Stimulated activated CD4-positive, alpha-beta T cell treated with anti-CD3 and anti-CD28 coated beads, Interleukin-2, amount 100 ng/mL, for 24 hours (primary cell): ENCODE measurements around the gene ADRA2B.

Experiments
- DNase-seq, 2 donors: peaks; one replicate each; pipeline ENCODE4 v3.0.0-alpha.2; 2020

The ADRA2B gene

DNA sequence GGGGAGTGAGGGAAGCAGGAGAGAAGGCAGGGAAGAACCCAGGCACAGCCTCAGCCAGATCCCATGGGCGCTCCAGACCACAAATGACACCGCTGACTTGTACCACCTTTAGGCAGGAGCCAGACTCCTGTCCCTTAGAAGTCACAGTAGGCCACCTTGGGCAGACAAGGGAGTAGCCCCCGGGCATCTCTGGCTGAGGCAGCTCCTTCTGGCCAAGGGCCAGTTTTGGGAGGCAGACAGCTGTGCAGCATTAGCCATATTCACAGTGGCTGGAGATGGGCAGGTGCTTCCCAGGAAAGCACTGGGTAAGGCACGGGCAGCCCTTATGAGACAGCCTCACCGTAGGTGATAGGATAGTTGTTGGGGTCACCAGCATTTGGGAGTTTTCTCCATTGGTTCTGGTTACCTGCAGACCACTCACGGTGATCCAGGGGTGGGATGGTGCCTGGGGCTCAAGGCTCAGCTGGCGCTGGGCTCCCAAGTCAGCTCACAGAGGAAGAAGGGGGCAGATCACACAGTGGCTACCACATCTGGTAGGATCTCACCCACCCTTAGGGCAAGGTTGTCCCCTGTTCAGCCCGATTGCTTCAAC lies 19.9 kb upstream of the ADRA2B start:
- no peak for DNase-seq

- no peak for DNase-seq
Measured at GRCh38 chr2:96135621-96136020, 19.2 kb upstream of the ADRA2B start.

GRCh38 chr2:96135171-96135570 lies 18.8 kb upstream of the ADRA2B start:
- no peak for DNase-seq

DNA sequence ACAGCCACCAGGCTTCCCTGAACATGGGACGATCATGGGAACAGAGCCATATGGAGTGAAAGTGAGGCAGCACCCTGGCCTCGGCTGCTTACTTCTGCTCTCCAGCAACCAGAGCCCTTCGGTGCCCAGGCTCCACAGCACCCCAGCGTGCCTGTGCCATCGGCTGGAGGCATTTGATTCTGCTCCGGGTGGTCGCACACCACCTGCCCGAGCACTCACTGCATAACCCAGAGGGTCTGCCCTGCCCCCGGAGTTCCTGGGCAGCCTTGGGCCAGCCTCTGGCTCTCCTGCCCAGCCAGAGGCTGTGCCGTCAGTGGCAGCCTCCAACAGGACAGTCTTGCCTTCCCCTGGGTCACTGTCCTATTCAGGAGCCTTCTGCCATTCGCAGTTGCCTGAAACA lies 18.1 kb upstream of the ADRA2B start:
- no peak for DNase-seq

- no peak for DNase-seq
Measured at GRCh38 chr2:96131813-96132745, 15.7 kb upstream of the ADRA2B start.

DNA sequence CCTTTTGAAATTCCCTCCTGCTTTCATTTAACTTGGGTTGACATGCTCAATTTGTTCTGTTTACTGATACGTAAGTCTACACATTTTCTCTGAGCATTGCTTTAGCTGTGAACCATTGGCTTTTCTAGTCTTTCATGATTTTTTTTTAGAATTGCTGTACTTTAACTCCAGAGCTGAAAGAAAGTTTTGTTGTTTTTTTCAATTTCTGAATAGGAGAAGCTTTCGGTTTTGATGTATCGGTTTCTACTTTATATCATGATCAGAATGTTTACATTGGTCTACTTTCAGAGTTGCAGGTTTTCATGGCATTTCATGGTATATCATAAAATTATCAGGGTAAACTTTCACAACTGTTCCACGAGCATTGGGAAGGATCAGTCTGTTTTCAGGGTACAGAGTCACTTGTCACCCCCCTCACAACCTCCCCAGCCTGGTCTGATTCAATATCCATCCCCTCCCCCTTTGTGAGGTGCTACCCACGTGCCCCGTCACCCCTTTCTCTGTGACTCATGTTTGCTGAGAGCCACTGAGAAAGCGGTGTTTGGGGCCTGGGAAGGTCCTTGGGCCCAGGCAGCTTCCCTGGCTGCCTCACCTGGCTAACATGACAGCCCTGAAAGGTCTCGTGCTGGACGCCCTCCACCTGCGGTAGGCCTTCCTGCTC lies 14.9 kb upstream of the ADRA2B start:
- DNase-seq = peak in 1 of 2 donors; percentile 49

GRCh38 chr2:96130483-96130882 lies 14.1 kb upstream of the ADRA2B start:
- DNase-seq = no peak

- no peak for DNase-seq
Measured at GRCh38 chr2:96129528-96130120, 13.3 kb upstream of the ADRA2B start.

DNA sequence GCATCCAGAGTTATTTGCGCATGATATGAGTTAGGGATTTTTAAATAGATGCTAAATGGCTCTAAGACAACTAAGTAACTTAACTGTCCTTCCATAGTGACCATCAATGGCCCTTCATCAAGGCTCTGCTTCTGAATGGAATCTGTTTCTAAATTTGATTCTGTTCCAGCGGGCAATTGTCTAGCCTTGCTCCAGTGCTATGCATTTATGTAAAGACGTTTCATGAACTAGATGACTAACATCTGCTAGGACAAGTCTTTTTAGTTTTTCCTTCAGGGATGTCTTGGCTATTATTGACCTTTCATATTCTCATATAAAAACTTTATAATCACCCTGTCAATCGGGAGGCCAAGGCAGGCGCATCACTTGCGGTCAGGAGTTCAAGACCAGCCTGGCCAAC lies 12.1 kb upstream of the ADRA2B start:
- DNase-seq = no peak

GRCh38 chr2:96124406-96125265 lies 8.3 kb upstream of the ADRA2B start:
- DNase-seq = no peak

GRCh38 chr2:96123936-96124335 lies 7.6 kb upstream of the ADRA2B start:
- DNase-seq = no peak

DNA sequence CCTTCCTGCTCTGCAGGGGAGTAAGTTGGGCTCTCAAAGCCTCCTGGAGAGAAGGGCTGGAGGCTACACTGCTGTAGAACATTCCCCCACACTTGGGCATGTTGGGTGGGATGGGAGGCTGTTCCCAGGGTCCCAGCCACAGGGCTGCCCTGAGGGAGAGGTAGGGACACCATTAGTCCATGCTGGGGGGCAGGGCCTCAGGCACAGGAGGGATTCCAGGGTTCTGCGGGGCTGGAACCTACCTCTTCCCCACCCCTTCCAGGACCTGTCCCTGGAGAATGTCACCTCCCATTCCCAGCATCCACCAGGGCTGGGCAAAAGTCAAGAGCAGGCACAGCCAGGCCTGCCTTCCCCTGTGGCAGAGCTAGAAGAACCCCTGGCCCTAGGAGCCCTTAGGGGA lies 6.9 kb upstream of the ADRA2B start:
- DNase-seq = no peak

DNA sequence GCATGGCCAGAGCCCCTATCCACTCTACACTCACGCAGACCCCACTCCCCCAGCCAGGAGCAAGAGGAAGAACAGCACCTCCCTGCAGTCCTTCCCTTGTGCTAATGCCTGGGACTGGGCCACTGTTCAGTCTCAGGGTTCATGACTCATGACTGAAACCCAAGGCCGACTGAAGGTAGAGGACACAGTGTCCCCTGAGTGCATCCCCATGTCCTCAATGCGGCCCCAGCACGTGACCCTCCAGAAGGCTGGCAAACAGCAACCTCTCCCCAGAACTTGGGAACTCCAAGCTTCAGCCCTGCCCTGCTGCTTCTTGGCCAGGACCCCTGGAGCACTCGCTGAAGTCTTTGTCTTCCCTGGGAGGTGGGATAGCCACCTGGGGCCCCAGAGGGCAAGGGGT lies 6.0 kb upstream of the ADRA2B start:
- no peak for DNase-seq

DNA sequence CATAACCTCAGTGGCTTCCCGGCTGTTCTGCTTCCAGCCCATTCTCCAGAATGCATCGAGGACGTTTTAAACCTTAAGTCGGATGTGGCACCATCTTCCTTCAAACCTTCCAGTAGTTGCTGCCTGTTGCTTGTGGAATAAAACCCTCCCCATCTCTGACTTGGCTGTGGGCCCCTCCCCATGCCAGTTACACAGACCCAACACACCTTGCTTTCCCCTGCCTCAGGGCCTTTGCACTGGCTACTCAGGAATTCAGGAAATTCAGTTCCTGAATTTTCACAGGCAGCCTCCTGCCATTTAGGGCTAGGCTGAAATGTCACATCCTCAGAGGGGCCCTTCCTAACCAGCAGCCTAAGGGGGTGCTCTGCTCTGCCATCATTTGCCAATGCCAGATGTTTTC lies 5.0 kb upstream of the ADRA2B start:
- DNase-seq = no peak

DNA sequence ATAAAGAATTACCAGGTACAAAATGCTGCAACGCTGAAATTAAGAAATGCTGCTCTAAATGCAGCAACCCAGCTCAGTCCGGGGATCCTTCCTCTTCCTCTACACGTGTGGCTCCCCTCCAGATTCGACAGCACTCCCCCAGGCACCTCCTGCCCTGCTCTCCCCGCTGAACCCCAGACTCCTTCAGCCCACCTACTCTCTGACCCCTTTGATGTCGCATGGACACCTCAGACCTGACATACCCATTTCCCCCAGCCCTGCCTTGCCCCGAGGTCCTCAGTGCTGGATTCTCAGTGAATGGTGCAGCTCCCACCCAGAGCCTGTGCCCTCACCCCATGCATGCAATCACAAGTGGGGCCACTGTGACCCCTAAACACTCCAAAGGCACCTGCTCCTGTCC lies 4.6 kb upstream of the ADRA2B start:
- no peak for DNase-seq

- DNase-seq = no peak
Measured at GRCh38 chr2:96120091-96120720, 3.8 kb upstream of the ADRA2B start.

- no peak for DNase-seq
Measured at GRCh38 chr2:96119389-96119751, 3.0 kb upstream of the ADRA2B start.

GRCh38 chr2:96118698-96119388 lies 2.5 kb upstream of the ADRA2B start:
- no peak for DNase-seq

GRCh38 chr2:96117701-96118588 lies 1.6 kb upstream of the ADRA2B start:
- DNase-seq = no peak

DNA sequence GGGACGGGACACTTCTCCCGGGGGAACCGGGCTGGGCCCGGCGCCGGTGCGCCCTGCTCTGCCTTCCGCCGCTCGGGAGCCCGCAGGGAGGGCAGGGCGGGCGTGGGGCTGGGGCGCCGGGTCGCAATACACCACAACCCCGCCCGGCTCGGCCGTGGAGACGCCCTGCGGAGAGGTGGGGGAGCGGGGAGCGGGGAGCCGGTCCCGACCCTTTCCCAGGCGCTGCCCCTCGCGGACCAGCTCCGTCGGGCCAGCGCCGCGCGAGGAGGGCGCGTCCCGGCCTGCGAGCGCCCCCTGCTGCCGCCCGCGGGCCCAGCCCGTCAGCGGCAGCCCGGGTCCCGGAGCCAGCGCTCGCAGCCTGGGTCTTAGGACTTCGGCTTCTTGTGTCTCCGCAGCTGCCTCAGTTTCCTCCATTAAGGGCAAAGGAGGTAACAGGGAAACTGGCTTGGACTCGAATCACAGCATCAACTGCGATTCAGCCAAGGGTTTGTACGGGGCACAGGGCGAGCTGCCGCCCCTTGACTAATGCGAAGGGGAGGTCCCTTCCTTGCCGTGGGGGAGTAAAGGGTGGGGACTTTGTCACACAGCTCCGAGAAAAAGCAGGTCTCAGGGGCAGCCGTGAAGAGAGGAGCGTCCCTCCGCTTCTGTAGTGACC lies 635 bp upstream of the ADRA2B start:
- DNase-seq = peak; percentile 69 to 77
